ENCODE results near the gene KLHL36. TPM values are rescaled to one million over a fixed set of nuclear protein-coding genes. Genes with fewer than 3 reads are reported as not detected.

Gene KLHL36
- total and polyA plus RNA-seq, 2 donors from 2014 or later: 13.7 to 76.6 TPM

DNA sequence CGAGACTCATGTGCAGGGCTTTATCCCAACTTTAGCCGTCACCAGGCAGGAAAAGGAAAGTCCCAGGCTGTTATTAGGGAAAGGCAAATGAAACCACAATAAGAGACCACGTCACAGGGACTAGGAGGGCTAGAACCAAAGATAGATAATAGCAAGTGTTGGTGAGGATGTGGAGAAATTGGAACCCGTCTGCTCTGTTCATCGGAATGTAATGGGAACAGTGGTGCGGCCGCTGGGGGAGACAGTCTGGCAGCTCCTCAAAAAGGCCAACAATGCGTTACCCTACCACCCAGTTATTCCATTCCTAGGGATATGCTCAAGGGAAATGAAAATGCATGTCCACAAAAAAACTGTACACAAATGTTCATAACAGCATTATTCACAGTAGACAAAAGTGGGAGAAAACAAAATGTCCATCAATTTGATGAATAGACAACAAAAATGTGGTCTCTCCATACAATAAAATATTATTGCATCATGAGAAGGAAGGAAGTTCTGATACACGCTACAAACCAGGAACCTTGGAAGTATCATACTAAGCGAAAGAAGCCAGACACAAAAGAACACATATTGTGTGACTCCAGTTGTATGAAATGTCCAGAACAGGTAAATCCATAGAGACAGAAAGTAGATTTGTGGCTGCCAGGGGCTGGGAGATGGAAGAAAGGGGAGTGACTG, 32.0 kb downstream of the KLHL36 start:
- Histone ChIP-seq H3K36me3 (ENCODE audit: control insufficient read depth in 2 of 3, insufficient read depth in 3 of 3, low read length in 3 of 3) (no peaks in the 10 kb centered on the region), H3K27me3 (ENCODE audit: control insufficient read depth, insufficient read depth, low read length) (no peaks in the 10 kb centered on the region), H3K9me3 (ENCODE audit: control insufficient read depth in 2 of 3, insufficient read depth in 1 of 3, low read length in 3 of 3) (no peaks in the 10 kb centered on the region), H3K4me1 (ENCODE audit: control insufficient read depth in 2 of 3, insufficient read depth in 2 of 3, low read depth in 1 of 3, low read length in 3 of 3) (no peaks in the 10 kb centered on the region), H3K4me3 (ENCODE audit: low read length in 3 of 3) (no peak overlapping the region), H3K27ac (ENCODE audit: low read depth in 2 of 2, low read length in 2 of 2) (no peak overlapping the region), H3K9ac (ENCODE audit: low read length in 3 of 3) (no peak overlapping the region)
- FAIRE-seq (no peak), DNase-seq (no peak)
- intact Hi-C loops (cut with DNase I): no loop called here
- TF ChIP-seq, protein P1, sequence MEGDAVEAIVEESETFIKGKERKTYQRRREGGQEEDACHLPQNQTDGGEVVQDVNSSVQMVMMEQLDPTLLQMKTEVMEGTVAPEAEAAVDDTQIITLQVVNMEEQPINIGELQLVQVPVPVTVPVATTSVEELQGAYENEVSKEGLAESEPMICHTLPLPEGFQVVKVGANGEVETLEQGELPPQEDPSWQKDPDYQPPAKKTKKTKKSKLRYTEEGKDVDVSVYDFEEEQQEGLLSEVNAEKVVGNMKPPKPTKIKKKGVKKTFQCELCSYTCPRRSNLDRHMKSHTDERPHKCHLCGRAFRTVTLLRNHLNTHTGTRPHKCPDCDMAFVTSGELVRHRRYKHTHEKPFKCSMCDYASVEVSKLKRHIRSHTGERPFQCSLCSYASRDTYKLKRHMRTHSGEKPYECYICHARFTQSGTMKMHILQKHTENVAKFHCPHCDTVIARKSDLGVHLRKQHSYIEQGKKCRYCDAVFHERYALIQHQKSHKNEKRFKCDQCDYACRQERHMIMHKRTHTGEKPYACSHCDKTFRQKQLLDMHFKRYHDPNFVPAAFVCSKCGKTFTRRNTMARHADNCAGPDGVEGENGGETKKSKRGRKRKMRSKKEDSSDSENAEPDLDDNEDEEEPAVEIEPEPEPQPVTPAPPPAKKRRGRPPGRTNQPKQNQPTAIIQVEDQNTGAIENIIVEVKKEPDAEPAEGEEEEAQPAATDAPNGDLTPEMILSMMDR (IDR thresholded peaks at IDR 0.05; ENCODE audit: borderline replicate concordance, extremely low read depth, insufficient read depth): no peak

DNA sequence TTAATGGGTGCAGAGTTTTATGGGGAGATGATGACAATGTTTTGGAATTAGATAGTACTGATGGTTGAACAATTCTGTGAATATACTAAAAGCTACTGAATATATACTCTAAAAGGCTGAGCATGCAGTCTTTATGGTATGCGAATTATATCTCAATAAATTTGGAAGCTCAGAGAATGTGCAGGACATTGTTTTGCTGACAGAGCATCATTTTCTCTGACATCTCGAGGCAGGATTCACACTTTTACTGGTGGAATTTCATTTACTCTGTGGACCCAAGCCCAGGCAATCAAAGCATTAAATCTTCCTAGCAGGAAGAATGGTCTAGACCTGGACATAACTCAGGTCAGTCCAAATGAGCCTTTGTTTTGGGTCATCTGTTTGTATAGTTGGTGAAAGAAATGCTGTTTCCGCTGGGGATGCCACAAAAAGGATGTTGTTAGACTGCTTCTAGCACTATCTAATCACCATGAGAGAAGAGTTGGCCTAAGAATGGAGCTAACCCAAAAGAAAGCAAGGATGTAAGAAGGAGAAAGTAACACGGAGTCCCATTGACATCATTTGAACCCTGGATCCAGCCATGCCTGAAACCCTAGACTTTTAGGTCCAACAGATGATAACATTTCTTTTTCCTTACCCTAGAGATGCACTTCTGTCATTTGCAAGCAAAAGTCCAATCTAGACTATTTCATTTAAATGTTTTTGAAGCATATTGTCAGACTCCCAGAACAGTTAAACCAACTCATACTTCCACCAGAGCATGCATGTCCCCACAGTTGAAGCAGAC, 32.7 kb downstream of the KLHL36 start:
- FAIRE-seq (no peak), DNase-seq (no peak)
- Histone ChIP-seq H3K36me3 (ENCODE audit: control insufficient read depth in 2 of 3, insufficient read depth in 3 of 3, low read length in 3 of 3) (no peaks in the 10 kb centered on the region), H3K9me3 (ENCODE audit: control insufficient read depth in 2 of 3, insufficient read depth in 1 of 3, low read length in 3 of 3) (no peaks in the 10 kb centered on the region), H3K4me3 (ENCODE audit: low read length in 3 of 3) (no peak overlapping the region), H3K27me3 (ENCODE audit: control insufficient read depth, insufficient read depth, low read length) (no peaks in the 10 kb centered on the region), H3K9ac (ENCODE audit: low read length in 3 of 3) (no peak overlapping the region), H3K4me1 (ENCODE audit: control insufficient read depth in 2 of 3, insufficient read depth in 2 of 3, low read depth in 1 of 3, low read length in 3 of 3) (no peaks in the 10 kb centered on the region), H3K27ac (ENCODE audit: low read depth in 2 of 2, low read length in 2 of 2) (no peak overlapping the region)
- intact Hi-C loops (cut with DNase I): no loop called here
- TF ChIP-seq, protein P1 (IDR thresholded peaks at IDR 0.05; ENCODE audit: borderline replicate concordance, extremely low read depth, insufficient read depth): no peak

DNA sequence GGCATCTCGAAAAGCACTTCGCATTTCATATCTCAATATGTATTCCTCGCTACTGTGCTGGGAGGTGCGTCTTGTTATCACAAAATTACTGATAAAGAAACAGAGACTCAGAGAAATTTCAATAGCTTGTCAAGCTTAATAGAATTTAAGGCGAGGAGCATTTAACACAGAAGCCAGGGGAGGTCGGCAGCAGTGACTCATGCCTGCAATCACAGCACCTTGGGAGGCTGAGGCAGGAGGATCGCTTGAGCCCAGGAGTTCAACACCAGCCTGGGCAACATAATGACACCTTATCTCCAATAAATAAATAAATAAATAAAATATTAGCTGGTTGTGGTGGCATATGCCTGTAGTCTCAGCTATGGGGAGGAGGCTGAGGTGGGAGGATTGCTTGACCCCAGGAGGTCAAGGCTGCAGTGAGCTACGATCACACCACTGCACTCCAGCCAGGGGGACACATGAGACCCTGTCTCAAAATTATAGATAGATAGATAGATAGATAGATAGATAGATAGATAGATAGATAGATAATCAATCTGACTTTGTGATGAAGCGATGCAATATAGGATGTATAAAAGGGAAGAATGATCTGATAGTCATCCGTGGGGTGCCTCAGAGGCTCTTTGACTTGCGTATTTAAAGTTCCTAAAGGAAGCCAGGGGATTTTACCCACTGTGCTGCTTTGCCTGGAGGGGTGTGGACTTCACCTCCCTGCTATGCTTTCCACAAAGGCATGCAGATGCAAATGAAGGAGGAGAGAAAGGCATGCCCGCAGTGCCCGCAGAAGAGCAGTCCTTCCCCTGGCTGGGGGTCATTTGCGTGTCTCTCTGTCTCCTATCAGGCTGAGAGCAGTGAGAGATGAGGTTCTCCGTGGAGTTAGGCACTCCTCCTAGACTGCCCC, 35.6 kb downstream of the KLHL36 start:
- Histone ChIP-seq H3K4me1 (ENCODE audit: control insufficient read depth in 2 of 3, insufficient read depth in 2 of 3, low read depth in 1 of 3, low read length in 3 of 3) (no peaks in the 10 kb centered on the region), H3K9me3 (ENCODE audit: control insufficient read depth in 2 of 3, insufficient read depth in 1 of 3, low read length in 3 of 3) (no peaks in the 10 kb centered on the region), H3K4me3 (ENCODE audit: low read length in 3 of 3) (no peak overlapping the region), H3K27ac (ENCODE audit: low read depth in 2 of 2, low read length in 2 of 2) (no peak overlapping the region), H3K36me3 (ENCODE audit: control insufficient read depth in 2 of 3, insufficient read depth in 3 of 3, low read length in 3 of 3) (no peaks in the 10 kb centered on the region), H3K27me3 (ENCODE audit: control insufficient read depth, insufficient read depth, low read length) (no peaks in the 10 kb centered on the region), H3K9ac (ENCODE audit: low read length in 3 of 3) (no peak overlapping the region)
- no peak for FAIRE-seq
- intact Hi-C loops (cut with DNase I): no loop called here
- no peak for DNase-seq
- TF ChIP-seq, protein P1 (IDR thresholded peaks at IDR 0.05; ENCODE audit: borderline replicate concordance, extremely low read depth, insufficient read depth): no peak

All from kidney (tissue), 14 donors.